Caco-2 (cell line): Measurements from ENCODE around the gene CLDN9. TPM values are rescaled to one million over a fixed set of nuclear protein-coding genes. Genes with fewer than 3 reads are reported as not detected.

Experiments
- BruUV-seq: library from RNA; stranded (reverse); fragments of 400-500 nt; replicated peaks from 2 replicates; lab custom pipeline; 2021; lab: Mats Ljungman, UMichigan
- CTCF ChIA-PET: fragments of 300-600 bp; sonication (Branson Sonifier 250); formaldehyde crosslinking; loops from one replicate; lab custom pipeline; 2022; ENCODE audit warnings: antibody characterized with exemption; lab: Charles Lee
- POLR2A ChIA-PET: fragments of 300-600 bp; sonication (Branson Sonifier 250); formaldehyde crosslinking; loops from one replicate; lab custom pipeline; 2022; ENCODE audit warnings: antibody characterized with exemption; lab: Charles Lee
- DNase-seq, 2 experiments: peaks; one replicate each; pipeline versions ENCODE4 v3.0.0 to v3.0.0-alpha.2; 2020 to 2022
- H3K27me3 ChIP-seq: replicated peaks from 2 replicates; pipeline ENCODE4 v1.6.0; 2011; ENCODE audit warnings: low read length; ENCODE audit not compliant: control insufficient read depth, insufficient read depth
- H3K36me3 ChIP-seq: 2 replicates; pipeline ENCODE4 v1.5.1; 2011; ENCODE audit warnings: low read length; ENCODE audit not compliant: control insufficient read depth, insufficient read depth
- H3K4me1 ChIP-seq: fragments of 250-450 bp; sonication (Bioruptor Pico); 2 replicates; pipeline ENCODE4 v1.5.1; 2020; ENCODE audit warnings: mild to moderate bottlenecking
- H3K4me3 ChIP-seq: 2 replicates; pipeline ENCODE4 v1.5.1; 2011; ENCODE audit warnings: low read depth, mild to moderate bottlenecking, control low read depth, low read length
- H3K9me3 ChIP-seq: fragments of 250-450 bp; sonication (Bioruptor Pico); 2 replicates; pipeline ENCODE4 v1.5.1; 2020; ENCODE audit warnings: mild to moderate bottlenecking, moderate library complexity
- H3K27ac Mint-ChIP-seq: one replicate; pipeline ENCODE4 v1.8.0; 2022; ENCODE audit warnings: mixed read lengths; ENCODE audit not compliant: unreplicated experiment
- H3K27me3 Mint-ChIP-seq: one replicate; pipeline ENCODE4 v1.8.0; 2022; ENCODE audit warnings: mixed read lengths; ENCODE audit not compliant: insufficient read depth, unreplicated experiment
- H3K36me3 Mint-ChIP-seq: one replicate; pipeline ENCODE4 v1.8.0; 2022; ENCODE audit warnings: mild to moderate bottlenecking, mixed read lengths; ENCODE audit not compliant: insufficient read depth, unreplicated experiment
- H3K4me1 Mint-ChIP-seq: one replicate; pipeline ENCODE4 v1.8.0; 2022; ENCODE audit warnings: low read depth, mixed read lengths; ENCODE audit not compliant: unreplicated experiment
- H3K4me3 Mint-ChIP-seq: one replicate; pipeline ENCODE4 v1.8.0; 2022; ENCODE audit warnings: mild to moderate bottlenecking, moderate library complexity, mixed read lengths; ENCODE audit not compliant: unreplicated experiment
- H3K9me3 Mint-ChIP-seq: one replicate; pipeline ENCODE4 v1.8.0; 2022; ENCODE audit warnings: mixed read lengths; ENCODE audit not compliant: unreplicated experiment
- CTCF ChIP-seq, 2 experiments: fragments of 200-600 bp in 1 of 2; IDR thresholded peaks; 1 replicate in 1 of 2; 2 replicates in 1 of 2; pipeline versions ENCODE4 v1.5.1 to v1.8.0; 2011 to 2022; ENCODE audit warnings: antibody characterized with exemption in 1 of 2, control low read depth in 1 of 2, inconsistent platforms in 1 of 2, low read depth in 1 of 2, low read length in 1 of 2, mild to moderate bottlenecking in 1 of 2, moderate library complexity in 1 of 2; ENCODE audit not compliant: insufficient read depth in 1 of 2, severe bottlenecking in 1 of 2, unreplicated experiment in 1 of 2
- intact Hi-C: fragments of 100-400 bp; cut with micrococcal nuclease; formaldehyde crosslinking; loops from one replicate; pipeline ENCODE4 v1.10.0; 2022; ENCODE audit not compliant: unreplicated experiment
- total RNA-seq: library from RNA; stranded (reverse); gene quantifications from 2 replicates; pipeline ENCODE4 v1.2.3, GENCODE V29; 2022

CLDN9 gene
- total RNA-seq, 1 experiment from 2014 or later: 0.79 TPM

GRCh38 chr16:2967721-2968161, 45.0 kb upstream of the CLDN9 start:
- Histone ChIP-seq H3K4me3 (no peak overlapping the region), H3K4me1 (peaks cover 15% of the 10 kb centered on the region), H3K27me3 (no peaks in the 10 kb centered on the region), H3K9me3 (no peaks in the 10 kb centered on the region), H3K36me3 (no peaks in the 10 kb centered on the region)
- ChIA-PET CTCF (interaction anchor here (0.6 kb wide), 1 partner anchor 36 kb away, joined by 4 read pairs; no protein-coding TSS in a partner anchor), POLR2A (no interaction called here)
- Mint-ChIP-seq H3K27me3 (no peaks in the 10 kb centered on the region), H3K4me1 (no peaks in the 10 kb centered on the region), H3K4me3 (peak overlapping the region; percentile 75), H3K36me3 (peaks cover 40% of the 10 kb centered on the region), H3K9me3 (no peaks in the 10 kb centered on the region), H3K27ac (no peak overlapping the region)
- intact Hi-C loops: no loop called here
- DNase-seq: no peak
- TF ChIP-seq CTCF (IDR thresholded peaks at IDR 0.05; ENCODE audit: insufficient read depth in 1 of 2, low read depth in 1 of 2, low read length in 1 of 2, severe bottlenecking in 1 of 2, unreplicated experiment in 1 of 2): no peak
- no TSS peak for BruUV-seq

- Mint-ChIP-seq H3K4me1 (no peaks in the 10 kb centered on the region), H3K36me3 (peaks cover 46% of the 10 kb centered on the region), H3K27ac (peak overlapping the region; percentile 50), H3K9me3 (no peaks in the 10 kb centered on the region), H3K4me3 (peak overlapping the region; percentile 75), H3K27me3 (no peaks in the 10 kb centered on the region)
- Histone ChIP-seq H3K4me1 (peaks cover 11% of the 10 kb centered on the region), H3K4me3 (peak overlapping the region; percentile 82), H3K27me3 (no peaks in the 10 kb centered on the region), H3K9me3 (no peaks in the 10 kb centered on the region), H3K36me3 (no peaks in the 10 kb centered on the region)
- intact Hi-C loops: no loop called here
- BruUV-seq: no TSS peak
- no peak for TF ChIP-seq CTCF (IDR thresholded peaks at IDR 0.05; ENCODE audit: insufficient read depth in 1 of 2, low read depth in 1 of 2, low read length in 1 of 2, severe bottlenecking in 1 of 2, unreplicated experiment in 1 of 2)
- ChIA-PET CTCF (interaction anchor here (0.6 kb wide), 1 partner anchor 36 kb away, joined by 4 read pairs; no protein-coding TSS in a partner anchor), POLR2A (no interaction called here)
- DNase-seq: peak; percentile 46 to 83
These were observed 44.4 kb upstream of the CLDN9 start for GRCh38 chr16:2968368-2968737.

- ChIA-PET POLR2A (interaction anchor here (0.6 kb wide), 1 partner anchor 140 kb away, joined by 4 read pairs; no protein-coding TSS in a partner anchor), CTCF (interaction anchor here (0.6 to 1.5 kb wide), 7 partner anchors 9 to 946 kb away, joined by 3 to 10 read pairs (median 4); partner anchors contain the start of genes HCFC1R1 and PKMYT1)
- intact Hi-C loops: no loop called here
- Histone ChIP-seq H3K36me3 (no peaks in the 10 kb centered on the region), H3K27me3 (no peaks in the 10 kb centered on the region), H3K4me3 (peak within 1 kb of the TSS; percentile 82), H3K9me3 (no peaks in the 10 kb centered on the region), H3K4me1 (peaks cover 11% of the 10 kb centered on the region)
- no peaks in the 10 kb centered on the region for H3K27me3 Mint-ChIP-seq
- H3K36me3 Mint-ChIP-seq: peaks cover 45% of the 10 kb centered on the region
- H3K9me3 Mint-ChIP-seq: no peaks in the 10 kb centered on the region
- no TSS peak for BruUV-seq
- no peak for TF ChIP-seq CTCF (IDR thresholded peaks at IDR 0.05; ENCODE audit: insufficient read depth in 1 of 2, low read depth in 1 of 2, low read length in 1 of 2, severe bottlenecking in 1 of 2, unreplicated experiment in 1 of 2)
- DNase-seq: peak; percentile 85 to 92
- H3K4me3 Mint-ChIP-seq: peak within 1 kb of the TSS; percentile 75
- no peaks in the 10 kb centered on the region for H3K4me1 Mint-ChIP-seq
- peak within 1 kb of the TSS; percentile 50 for H3K27ac Mint-ChIP-seq
These were observed 43.8 kb upstream of the CLDN9 start, which contains the start of gene PAQR4 for GRCh38 chr16:2968738-2969544. Gene PAQR4 (plus strand): TSS chr16:2969348. CDS start chr16:2969675, 327 bp downstream.
